Amniotic epithelial cell (primary cell): ENCODE measurements around the gene OR10H3.
"Not testable (repeated sequence)": the region's sequence is repeated elsewhere in the genome, so short reads cannot be mapped to it uniquely, and the experiment has no call there.

Source experiments
- DNase-seq: peaks from one replicate; pipeline ENCODE4 v3.0.0-alpha.2; 2010; ENCODE audit warnings: low read depth

Gene OR10H3

GRCh38 chr19:15779756-15780476, 42.1 kb downstream of the OR10H3 start:
- DNase-seq = no peak

GRCh38 chr19:15780610-15781418, 43.0 kb downstream of the OR10H3 start:
- DNase-seq = no peak

DNA sequence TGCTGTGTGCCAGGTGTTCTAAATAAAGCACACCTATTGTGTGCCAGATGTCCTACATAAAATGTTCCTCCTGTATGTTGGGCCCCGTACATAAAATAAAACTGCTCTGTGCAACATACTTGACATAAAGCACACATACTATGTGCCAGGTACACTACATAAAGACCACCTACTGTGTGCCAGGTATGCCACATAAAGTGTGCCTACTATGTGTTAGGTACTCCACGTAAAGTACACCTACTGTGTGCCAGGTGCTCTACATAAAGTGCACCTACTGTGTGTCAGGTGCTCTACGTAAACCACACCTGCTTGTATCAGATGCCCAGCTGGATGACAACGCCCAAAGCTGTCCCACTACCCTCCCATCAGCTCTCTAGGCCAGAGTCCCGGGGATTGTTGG, 43.9 kb downstream of the OR10H3 start:
- DNase-seq = no peak

DNA sequence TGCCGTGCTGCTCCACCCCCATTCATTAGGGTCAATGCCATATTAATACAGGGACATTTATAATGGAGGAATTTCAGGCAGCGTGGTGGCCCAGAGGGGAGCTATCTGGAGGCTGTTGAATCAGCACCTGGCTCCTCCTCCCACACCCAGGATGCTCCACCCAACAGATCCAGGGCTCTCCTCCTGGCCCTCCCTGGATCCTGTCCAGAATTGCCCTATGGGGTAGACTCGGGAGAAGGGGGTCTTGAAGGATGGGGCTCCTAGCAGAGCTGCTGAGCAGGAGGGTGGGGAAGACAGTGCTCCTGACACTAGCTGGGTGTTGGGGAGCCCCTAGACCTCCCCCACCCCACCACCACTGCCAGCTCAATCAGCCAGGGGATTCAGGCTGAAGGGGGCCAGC, 44.4 kb downstream of the OR10H3 start:
- no peak for DNase-seq

GRCh38 chr19:15782896-15783295, 45.1 kb downstream of the OR10H3 start:
- DNase-seq = not testable (repeated sequence)

- no peak for DNase-seq
Observed at GRCh38 chr19:15787611-15788155, 49.9 kb downstream of the OR10H3 start, which contains the start of gene OR10H5. Gene OR10H5 (plus strand): TSS chr19:15787661. CDS start chr19:15794049, 6,388 bp downstream.

GRCh38 chr19:15788594-15789270, 50.9 kb downstream of the OR10H3 start:
- no peak for DNase-seq

DNA sequence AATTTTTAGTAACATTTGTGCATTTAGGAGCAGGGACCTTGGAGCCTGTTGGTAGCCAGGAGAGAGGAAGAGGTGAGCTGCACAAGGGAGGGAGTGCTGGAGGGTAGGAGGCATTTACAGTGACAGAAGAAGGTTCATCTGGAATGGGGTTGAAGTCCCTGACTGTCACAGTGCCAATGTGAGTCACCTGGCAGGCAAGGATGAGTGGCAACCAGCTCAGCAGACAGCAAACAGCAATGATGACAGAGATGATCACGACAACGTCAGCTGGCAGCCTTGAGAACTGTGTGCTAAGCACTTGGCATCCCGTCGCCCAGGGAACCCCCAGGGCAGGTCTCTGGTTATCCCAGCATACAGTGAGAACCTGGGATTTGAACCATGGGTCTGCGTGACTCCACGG, 52.3 kb downstream of the OR10H3 start:
- DNase-seq = no peak
